OCI-LY7 (cell line): ENCODE data around the gene LRIG3.

Source experiments
- EZH2phosphoT487 ChIP-seq: fragments of 200-600 bp; sonication (generic); IDR thresholded peaks from 2 replicates; pipeline ENCODE4 v1.6.1; 2018; ENCODE audit warnings: low read depth, borderline replicate concordance, mild to moderate bottlenecking, mixed run types, antibody characterized with exemption, low read length, moderate library complexity, mixed read lengths
- TF ChIP-seq, protein P1 (sequence below): fragments of 200-600 bp; sonication (generic); conservative IDR thresholded peaks from 2 replicates; pipeline ENCODE4 v1.5.1; 2014; ENCODE audit warnings: mild to moderate bottlenecking, antibody characterized with exemption, low read length, moderate library complexity, mixed read lengths

GRCh38 chr12:58884916-58885315 lies 35.4 kb downstream of the LRIG3 start:
- TF ChIP-seq, protein P1, sequence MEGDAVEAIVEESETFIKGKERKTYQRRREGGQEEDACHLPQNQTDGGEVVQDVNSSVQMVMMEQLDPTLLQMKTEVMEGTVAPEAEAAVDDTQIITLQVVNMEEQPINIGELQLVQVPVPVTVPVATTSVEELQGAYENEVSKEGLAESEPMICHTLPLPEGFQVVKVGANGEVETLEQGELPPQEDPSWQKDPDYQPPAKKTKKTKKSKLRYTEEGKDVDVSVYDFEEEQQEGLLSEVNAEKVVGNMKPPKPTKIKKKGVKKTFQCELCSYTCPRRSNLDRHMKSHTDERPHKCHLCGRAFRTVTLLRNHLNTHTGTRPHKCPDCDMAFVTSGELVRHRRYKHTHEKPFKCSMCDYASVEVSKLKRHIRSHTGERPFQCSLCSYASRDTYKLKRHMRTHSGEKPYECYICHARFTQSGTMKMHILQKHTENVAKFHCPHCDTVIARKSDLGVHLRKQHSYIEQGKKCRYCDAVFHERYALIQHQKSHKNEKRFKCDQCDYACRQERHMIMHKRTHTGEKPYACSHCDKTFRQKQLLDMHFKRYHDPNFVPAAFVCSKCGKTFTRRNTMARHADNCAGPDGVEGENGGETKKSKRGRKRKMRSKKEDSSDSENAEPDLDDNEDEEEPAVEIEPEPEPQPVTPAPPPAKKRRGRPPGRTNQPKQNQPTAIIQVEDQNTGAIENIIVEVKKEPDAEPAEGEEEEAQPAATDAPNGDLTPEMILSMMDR: no peak
- TF ChIP-seq EZH2phosphoT487: no peak
